Chondrocyte (in vitro differentiated cells): Measurements from ENCODE around the gene TMEM178B. TPM values are rescaled to one million over a fixed set of nuclear protein-coding genes. Genes with fewer than 3 reads are reported as not detected.
A peak's percentile ranks its signal among the peaks of the same experiment; 100 is the strongest.

Experiments used
- DNase-seq: peaks from one replicate; pipeline ENCODE4 v3.0.0; 2021; ENCODE audit warnings: mixed read lengths, low spot score
- H3K27ac Mint-ChIP-seq: one replicate; pipeline ENCODE4 v1.8.0; 2021; ENCODE audit warnings: mild to moderate bottlenecking, moderate library complexity, mixed read lengths; ENCODE audit not compliant: unreplicated experiment
- H3K27me3 Mint-ChIP-seq: 2 replicates; pipeline ENCODE4 v1.8.0; 2021; ENCODE audit warnings: low read depth, mixed read lengths
- H3K36me3 Mint-ChIP-seq: 2 replicates; pipeline ENCODE4 v1.8.0; 2021; ENCODE audit warnings: low read depth, mixed read lengths
- H3K4me1 Mint-ChIP-seq: 2 replicates; pipeline ENCODE4 v1.8.0; 2021; ENCODE audit warnings: low read depth, mild to moderate bottlenecking, mixed read lengths
- H3K4me3 Mint-ChIP-seq: one replicate; pipeline ENCODE4 v1.8.0; 2021; ENCODE audit warnings: mild to moderate bottlenecking, moderate library complexity, mixed read lengths; ENCODE audit not compliant: unreplicated experiment
- H3K9me3 Mint-ChIP-seq: 2 replicates; pipeline ENCODE4 v1.8.0; 2021; ENCODE audit warnings: low read depth, mixed read lengths
- total RNA-seq: library from RNA; stranded (reverse); gene quantifications from 3 replicates; pipeline ENCODE4 v1.2.1, GENCODE V29; 2021
- TF ChIP-seq, protein P1 (sequence below): fragments of 200-600 bp; sonication (generic); IDR thresholded peaks from 2 replicates; pipeline ENCODE4 v1.5.0; 2021; ENCODE audit warnings: antibody characterized with exemption, mild to moderate bottlenecking, moderate library complexity

Gene TMEM178B
- total RNA-seq, 1 donor from 2014 or later, result 0.92 TPM

DNA sequence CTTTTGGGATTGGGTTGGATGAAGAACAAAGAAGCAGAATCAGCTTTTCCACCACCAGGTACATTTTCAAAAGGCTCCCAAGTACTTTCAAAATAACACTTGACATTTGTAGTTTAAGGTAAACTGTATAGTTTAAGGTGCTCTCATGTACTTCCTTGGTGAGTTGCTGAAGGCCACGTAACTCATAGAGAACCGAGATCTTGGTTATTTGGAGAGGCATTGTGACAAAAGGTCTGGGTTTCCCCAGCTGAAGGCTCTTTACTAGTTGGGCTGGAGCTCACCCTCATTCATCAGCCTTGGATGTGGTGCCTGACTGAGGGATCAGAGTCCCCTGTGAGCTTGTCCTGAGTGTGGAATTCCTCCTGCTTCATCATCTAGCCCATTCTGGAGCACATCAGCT lies 191.8 kb downstream of the TMEM178B start:
- no peak for DNase-seq
- no peak overlapping the region for H3K4me3 Mint-ChIP-seq
- no peaks in the 10 kb centered on the region for H3K9me3 Mint-ChIP-seq
- no peaks in the 10 kb centered on the region for H3K4me1 Mint-ChIP-seq
- no peaks in the 10 kb centered on the region for H3K27me3 Mint-ChIP-seq
- H3K27ac Mint-ChIP-seq, result no peak overlapping the region
- H3K36me3 Mint-ChIP-seq, result no peaks in the 10 kb centered on the region
- TF ChIP-seq, protein P1, sequence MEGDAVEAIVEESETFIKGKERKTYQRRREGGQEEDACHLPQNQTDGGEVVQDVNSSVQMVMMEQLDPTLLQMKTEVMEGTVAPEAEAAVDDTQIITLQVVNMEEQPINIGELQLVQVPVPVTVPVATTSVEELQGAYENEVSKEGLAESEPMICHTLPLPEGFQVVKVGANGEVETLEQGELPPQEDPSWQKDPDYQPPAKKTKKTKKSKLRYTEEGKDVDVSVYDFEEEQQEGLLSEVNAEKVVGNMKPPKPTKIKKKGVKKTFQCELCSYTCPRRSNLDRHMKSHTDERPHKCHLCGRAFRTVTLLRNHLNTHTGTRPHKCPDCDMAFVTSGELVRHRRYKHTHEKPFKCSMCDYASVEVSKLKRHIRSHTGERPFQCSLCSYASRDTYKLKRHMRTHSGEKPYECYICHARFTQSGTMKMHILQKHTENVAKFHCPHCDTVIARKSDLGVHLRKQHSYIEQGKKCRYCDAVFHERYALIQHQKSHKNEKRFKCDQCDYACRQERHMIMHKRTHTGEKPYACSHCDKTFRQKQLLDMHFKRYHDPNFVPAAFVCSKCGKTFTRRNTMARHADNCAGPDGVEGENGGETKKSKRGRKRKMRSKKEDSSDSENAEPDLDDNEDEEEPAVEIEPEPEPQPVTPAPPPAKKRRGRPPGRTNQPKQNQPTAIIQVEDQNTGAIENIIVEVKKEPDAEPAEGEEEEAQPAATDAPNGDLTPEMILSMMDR, result no peak

DNA sequence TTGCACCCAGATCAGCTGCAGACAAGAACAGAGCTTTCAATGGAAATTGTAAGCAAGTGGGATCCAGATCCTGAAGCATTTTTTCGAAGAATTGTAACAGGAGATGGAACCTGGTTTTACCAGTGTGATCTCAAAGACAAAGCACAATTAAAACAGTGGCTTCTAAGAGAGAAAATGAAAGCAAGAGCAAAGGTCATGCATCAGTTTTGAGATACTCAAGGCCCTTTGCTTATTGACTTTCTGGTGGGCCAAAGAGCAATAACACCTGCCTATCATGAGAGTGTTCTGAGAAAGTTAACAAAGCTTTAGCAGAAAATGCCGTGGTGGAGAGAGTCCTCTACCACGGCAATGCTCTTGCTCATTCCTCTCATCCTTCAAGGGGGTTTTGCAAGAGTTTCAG lies 194.8 kb downstream of the TMEM178B start:
- DNase-seq, result no peak
- TF ChIP-seq, protein P1, result no peak
- H3K27ac Mint-ChIP-seq, result no peak overlapping the region
- H3K27me3 Mint-ChIP-seq, result no peaks in the 10 kb centered on the region
- no peaks in the 10 kb centered on the region for H3K36me3 Mint-ChIP-seq
- H3K9me3 Mint-ChIP-seq, result no peaks in the 10 kb centered on the region
- no peak overlapping the region for H3K4me3 Mint-ChIP-seq
- no peaks in the 10 kb centered on the region for H3K4me1 Mint-ChIP-seq

DNA sequence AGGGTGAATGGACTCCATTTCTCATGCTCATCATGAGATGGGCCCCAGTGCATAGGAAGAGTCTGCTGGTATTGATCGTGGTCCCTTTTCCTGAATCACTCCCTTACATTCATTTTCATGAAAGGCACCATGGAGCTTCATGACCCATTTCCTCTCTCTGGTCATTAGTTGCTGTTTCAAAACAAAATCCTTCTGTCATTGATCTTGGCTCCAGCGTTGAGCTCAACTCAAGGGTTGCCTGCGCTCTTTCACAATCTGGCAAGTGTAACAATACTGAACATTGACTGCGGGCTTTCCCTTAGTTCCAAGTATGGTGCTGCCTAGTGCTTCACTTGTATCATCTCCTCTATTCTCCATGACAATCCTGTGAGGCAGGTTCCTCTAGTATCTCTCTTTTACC lies 197.6 kb downstream of the TMEM178B start:
- Mint-ChIP-seq H3K27me3 (no peaks in the 10 kb centered on the region), H3K4me1 (no peaks in the 10 kb centered on the region), H3K27ac (no peak overlapping the region), H3K9me3 (no peaks in the 10 kb centered on the region), H3K36me3 (no peaks in the 10 kb centered on the region), H3K4me3 (no peak overlapping the region)
- TF ChIP-seq, protein P1, result no peak
- DNase-seq, result no peak

DNA sequence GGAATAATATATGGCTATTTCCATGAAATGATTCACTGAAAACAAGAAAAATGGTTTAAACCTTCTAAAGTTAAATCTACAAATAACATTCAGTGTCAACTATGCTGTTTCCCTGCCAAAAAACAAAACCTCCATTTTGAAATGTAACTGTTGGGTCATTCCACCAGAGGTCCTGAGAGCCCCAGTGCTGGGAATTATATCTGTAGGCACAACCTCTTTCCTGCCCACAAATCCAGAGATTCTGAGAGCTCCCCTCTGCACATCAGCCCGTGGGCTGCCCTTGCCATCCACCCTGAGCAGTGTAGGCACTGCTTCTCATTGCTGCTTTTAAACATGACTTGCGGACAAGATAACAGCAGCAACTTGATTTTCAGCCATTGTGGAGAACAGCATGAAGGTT lies 198.6 kb downstream of the TMEM178B start:
- no peaks in the 10 kb centered on the region for H3K27me3 Mint-ChIP-seq
- no peak for DNase-seq
- no peaks in the 10 kb centered on the region for H3K9me3 Mint-ChIP-seq
- no peak overlapping the region for H3K27ac Mint-ChIP-seq
- H3K4me3 Mint-ChIP-seq, result no peak overlapping the region
- TF ChIP-seq, protein P1, result peak; percentile 24
- H3K36me3 Mint-ChIP-seq, result no peaks in the 10 kb centered on the region
- H3K4me1 Mint-ChIP-seq, result no peaks in the 10 kb centered on the region

DNA sequence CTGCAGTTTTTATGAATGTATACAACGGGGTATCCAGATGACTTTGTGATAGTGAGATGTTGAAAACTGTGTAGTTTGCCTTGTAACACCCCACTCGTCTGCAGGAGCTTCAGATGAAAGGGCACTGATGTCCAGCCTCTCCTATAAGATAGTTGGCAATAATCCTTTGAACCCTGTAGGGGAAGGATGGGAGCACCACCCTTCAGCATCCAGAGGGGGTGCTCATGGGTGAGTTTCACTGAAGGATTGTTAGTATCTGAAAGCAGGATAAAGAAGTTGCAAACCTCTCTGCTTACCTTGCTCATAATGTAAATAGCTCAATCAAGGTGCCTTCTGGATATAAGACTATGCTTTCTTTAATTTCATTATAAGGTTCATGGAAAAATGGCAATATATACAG lies 201.5 kb downstream of the TMEM178B start:
- Mint-ChIP-seq H3K4me1 (no peaks in the 10 kb centered on the region), H3K4me3 (no peak overlapping the region), H3K36me3 (no peaks in the 10 kb centered on the region), H3K27me3 (peaks cover 2% of the 10 kb centered on the region), H3K27ac (no peak overlapping the region), H3K9me3 (no peaks in the 10 kb centered on the region)
- no peak for DNase-seq
- TF ChIP-seq, protein P1, result no peak
